Suppressor macrophage (primary cell): Measurements from ENCODE around the gene FBN1.

Experiments
- DNase-seq, 4 experiments: peaks; one replicate each; pipeline ENCODE4 v3.0.0-alpha.2; 2020 to 2022

The FBN1 gene

GRCh38 chr15:48393645-48394506 is 251.6 kb downstream of the FBN1 start:
- DNase-seq: no peak

- DNase-seq: no peak
These were observed 253.2 kb downstream of the FBN1 start for GRCh38 chr15:48392356-48392755.

GRCh38 chr15:48391950-48392349 is 253.6 kb downstream of the FBN1 start:
- no peak for DNase-seq

GRCh38 chr15:48389691-48390143 is 255.8 kb downstream of the FBN1 start:
- no peak for DNase-seq

- DNase-seq: no peak
These were observed 256.6 kb downstream of the FBN1 start for GRCh38 chr15:48388910-48389309.

GRCh38 chr15:48388016-48388851 is 257.3 kb downstream of the FBN1 start:
- no peak for DNase-seq

GRCh38 chr15:48385031-48385830 is 260.3 kb downstream of the FBN1 start:
- no peak for DNase-seq

GRCh38 chr15:48384616-48385015 is 260.9 kb downstream of the FBN1 start:
- DNase-seq: no peak

GRCh38 chr15:48383031-48383430 is 262.5 kb downstream of the FBN1 start:
- DNase-seq: no peak

GRCh38 chr15:48381861-48382260 is 263.6 kb downstream of the FBN1 start:
- DNase-seq: no peak

GRCh38 chr15:48380198-48380597 is 265.3 kb downstream of the FBN1 start:
- DNase-seq: peak in 2 of 4 experiments; percentile 4 to 8

- DNase-seq: no peak
These were observed 269.7 kb downstream of the FBN1 start for GRCh38 chr15:48375767-48376166.

GRCh38 chr15:48374472-48374871 is 271.0 kb downstream of the FBN1 start:
- no peak for DNase-seq

GRCh38 chr15:48373821-48374451 is 271.6 kb downstream of the FBN1 start:
- DNase-seq: no peak

- DNase-seq: no peak
These were observed 273.5 kb downstream of the FBN1 start for GRCh38 chr15:48371961-48372360.

- no peak for DNase-seq
These were observed 274.0 kb downstream of the FBN1 start for GRCh38 chr15:48371550-48371949.

GRCh38 chr15:48370460-48370859 is 275.0 kb downstream of the FBN1 start:
- no peak for DNase-seq

- peak in 3 of 4 experiments; percentile 10 to 54 (median 39) for DNase-seq
These were observed 278.0 kb downstream of the FBN1 start for GRCh38 chr15:48367483-48367882.

- no peak for DNase-seq
These were observed 278.8 kb downstream of the FBN1 start for GRCh38 chr15:48366584-48367312.

GRCh38 chr15:48365575-48365974 is 279.9 kb downstream of the FBN1 start:
- no peak for DNase-seq

GRCh38 chr15:48363474-48363873 is 282.0 kb downstream of the FBN1 start:
- no peak for DNase-seq
